H1 (cell line): ENCODE results near the gene MYBPC3. TPM values are rescaled to one million over a fixed set of nuclear protein-coding genes. Genes with fewer than 3 reads are reported as not detected.

Experiments used
- CTCF ChIA-PET: fragments of 300-600 bp; sonication (Branson Sonifier 250); formaldehyde crosslinking; loops from one replicate; lab custom pipeline; 2021; ENCODE audit not compliant: partially characterized antibody; lab: Charles Lee
- POLR2A ChIA-PET: fragments of 300-600 bp; sonication (Branson Sonifier 250); formaldehyde crosslinking; loops from one replicate; lab custom pipeline; 2021; ENCODE audit warnings: inconsistent platforms; ENCODE audit not compliant: partially characterized antibody; lab: Charles Lee
- DNase-seq, 2 experiments: peaks; one replicate each; pipeline versions ENCODE4 v3.0.0 to v3.0.0-alpha.2; 2010 to 2022; ENCODE audit warnings: low spot score in 2 of 2, low read depth in 1 of 2, mixed read lengths in 1 of 2
- FAIRE-seq: peaks from 2 replicates; lab custom pipeline; 2011; peaks lifted over from hg19 to GRCh38; lab: Jason Lieb, UNC
- H2AFZ ChIP-seq: 2 replicates; pipeline ENCODE4 v1.8.1; 2012; ENCODE audit warnings: low read length, inconsistent platforms
- H2AK5ac ChIP-seq: 2 replicates; pipeline ENCODE4 v1.6.1; 2013; ENCODE audit warnings: low read depth, low read length
- H2BK120ac ChIP-seq: replicated peaks from 2 replicates; pipeline ENCODE3; 2013; ENCODE audit warnings: low read depth, low read length, inconsistent platforms
- H2BK12ac ChIP-seq: 2 replicates; pipeline ENCODE4 v1.6.1; 2013; ENCODE audit warnings: low read depth, low read length
- H2BK15ac ChIP-seq: 2 replicates; pipeline ENCODE4 v1.6.1; 2013; ENCODE audit warnings: low read length
- H2BK20ac ChIP-seq: 2 replicates; pipeline ENCODE4 v1.6.1; 2013; ENCODE audit warnings: low read length
- H2BK5ac ChIP-seq: 2 replicates; pipeline ENCODE4 v1.6.1; 2013; ENCODE audit warnings: low read depth, low read length
- H3K14ac ChIP-seq: 2 replicates; pipeline ENCODE4 v1.6.1; 2013; ENCODE audit warnings: inconsistent platforms; ENCODE audit not compliant: insufficient read length
- H3K18ac ChIP-seq: 2 replicates; pipeline ENCODE4 v1.6.1; 2013; ENCODE audit warnings: low read length; ENCODE audit errors: extremely low read depth
- H3K23ac ChIP-seq: 2 replicates; pipeline ENCODE4 v1.6.1; 2013; ENCODE audit warnings: inconsistent platforms; ENCODE audit not compliant: insufficient read length
- H3K23me2 ChIP-seq: 2 replicates; pipeline ENCODE4 v1.6.1; 2013; ENCODE audit warnings: low read depth, low read length
- H3K27ac ChIP-seq: 2 replicates; pipeline ENCODE4 v1.6.1; 2011; ENCODE audit warnings: low read depth, low read length, inconsistent platforms
- H3K27me3 ChIP-seq, 4 experiments: replicated peaks in 1 of 4; 1 replicate in 1 of 4; 2 replicates in 3 of 4; pipeline versions ENCODE4 v1.6.1 to v1.8.1; 2011 to 2013; ENCODE audit warnings: low read length in 3 of 4, mild to moderate bottlenecking in 3 of 4, inconsistent platforms in 2 of 4, mixed read lengths in 2 of 4, moderate library complexity in 1 of 4; ENCODE audit not compliant: control insufficient read depth in 3 of 4, insufficient read depth in 3 of 4; ENCODE audit errors: extremely low read depth in 1 of 4
- H3K36me3 ChIP-seq, 4 experiments: 2 replicates each; pipeline versions ENCODE4 v1.6.1 to v1.8.1; 2011 to 2013; ENCODE audit warnings: mild to moderate bottlenecking in 4 of 4, low read length in 3 of 4, moderate library complexity in 2 of 4, control low read depth in 1 of 4, inconsistent platforms in 1 of 4; ENCODE audit not compliant: insufficient read depth in 4 of 4, control insufficient read depth in 2 of 4
- H3K4ac ChIP-seq: replicated peaks from 2 replicates; pipeline ENCODE3; 2013; ENCODE audit warnings: low read length, low read depth, mixed read lengths, inconsistent platforms; ENCODE audit not compliant: insufficient read length
- H3K4me1 ChIP-seq, 4 experiments: replicated peaks in 1 of 4; 1 replicate in 1 of 4; 2 replicates in 3 of 4; pipeline versions ENCODE4 v1.6.1 to v1.8.1; 2011 to 2013; ENCODE audit warnings: low read length in 3 of 4, inconsistent platforms in 2 of 4, mixed read lengths in 1 of 4; ENCODE audit not compliant: insufficient read depth in 4 of 4, control insufficient read depth in 3 of 4
- H3K4me2 ChIP-seq, 2 experiments: 2 replicates each; pipeline versions ENCODE4 v1.6.1 to v1.8.1; 2011 to 2013; ENCODE audit warnings: low read depth in 2 of 2, low read length in 2 of 2, control low read depth in 1 of 2, inconsistent platforms in 1 of 2, mild to moderate bottlenecking in 1 of 2; ENCODE audit not compliant: insufficient read depth in 1 of 2
- H3K4me3 ChIP-seq, 4 experiments: fragments of 200-600, 300-600 bp in 1 of 4; sonication (generic), shearing (Covaris generic), sonication (Bioruptor Twin) in 1 of 4; 2 replicates each; pipeline versions ENCODE4 v1.5.1 to v1.8.1; 2011 to 2016; ENCODE audit warnings: low read length in 4 of 4, low read depth in 3 of 4, control low read depth in 2 of 4, inconsistent platforms in 2 of 4, mild to moderate bottlenecking in 2 of 4, mixed read lengths in 1 of 4, moderate library complexity in 1 of 4; ENCODE audit not compliant: insufficient read depth in 2 of 4; ENCODE audit errors: extremely low read depth in 1 of 4
- H3K56ac ChIP-seq: replicated peaks from 2 replicates; pipeline ENCODE3; 2013; ENCODE audit warnings: low read depth, mild to moderate bottlenecking, mixed read lengths, low read length, inconsistent platforms; ENCODE audit not compliant: insufficient read length
- H3K79me1 ChIP-seq: 2 replicates; pipeline ENCODE4 v1.6.1; 2013; ENCODE audit warnings: low read depth, low read length, control low read depth
- H3K79me2 ChIP-seq, 2 experiments: 2 replicates each; pipeline versions ENCODE4 v1.6.1 to v1.8.1; 2012 to 2013; ENCODE audit warnings: low read length in 2 of 2, mild to moderate bottlenecking in 2 of 2, inconsistent platforms in 1 of 2; ENCODE audit not compliant: insufficient read depth in 2 of 2, control insufficient read depth in 1 of 2
- H3K9ac ChIP-seq, 4 experiments: replicated peaks in 1 of 4; 1 replicate in 1 of 4; 2 replicates in 3 of 4; pipeline versions ENCODE4 v1.6.1 to v1.8.1; 2011 to 2013; ENCODE audit warnings: low read depth in 3 of 4, low read length in 3 of 4, control low read depth in 2 of 4, mild to moderate bottlenecking in 2 of 4, moderate library complexity in 2 of 4, inconsistent platforms in 1 of 4; ENCODE audit errors: extremely low read depth in 1 of 4
- H3K9me3 ChIP-seq, 2 experiments: 2 replicates each; pipeline versions ENCODE4 v1.6.1 to v1.8.1; 2012 to 2013; ENCODE audit warnings: mild to moderate bottlenecking in 2 of 2, moderate library complexity in 2 of 2, control low read depth in 1 of 2, inconsistent platforms in 1 of 2, low read depth in 1 of 2, low read length in 1 of 2, mixed read lengths in 1 of 2; ENCODE audit not compliant: insufficient read depth in 2 of 2
- H4K20me1 ChIP-seq, 2 experiments: replicated peaks in 1 of 2; 2 replicates each; pipeline versions ENCODE3 to v1.8.1; 2011 to 2013; ENCODE audit warnings: inconsistent platforms in 2 of 2, low read length in 2 of 2, mild to moderate bottlenecking in 1 of 2; ENCODE audit not compliant: insufficient read depth in 2 of 2, control insufficient read depth in 1 of 2
- H4K5ac ChIP-seq: 2 replicates; pipeline ENCODE4 v1.6.1; 2013; ENCODE audit warnings: low read length, low read depth, mixed read lengths, inconsistent platforms; ENCODE audit not compliant: insufficient read length
- H4K8ac ChIP-seq: 2 replicates; pipeline ENCODE4 v1.8.0; 2013; ENCODE audit warnings: mild to moderate bottlenecking, moderate library complexity, low read length, inconsistent platforms; ENCODE audit not compliant: insufficient read depth; ENCODE audit errors: extremely low read depth
- H4K91ac ChIP-seq: replicated peaks from 2 replicates; pipeline ENCODE3; 2013; ENCODE audit warnings: low read length, mixed read lengths, inconsistent platforms; ENCODE audit not compliant: insufficient read length
- CEBPB ChIP-seq: IDR thresholded peaks from 2 replicates; pipeline ENCODE4 v1.6.1; 2012; ENCODE audit warnings: low read depth, low read length
- CREB1 ChIP-seq: IDR thresholded peaks from 2 replicates; pipeline ENCODE4 v1.6.1; 2012; ENCODE audit warnings: inconsistent platforms
- KDM5A ChIP-seq: fragments of 200-600 bp; IDR thresholded peaks from 2 replicates; pipeline ENCODE4 v1.7.1; 2012; ENCODE audit warnings: mild to moderate bottlenecking, low read length, inconsistent platforms, mixed read lengths
- MAFK ChIP-seq: IDR thresholded peaks from 2 replicates; pipeline ENCODE4 v1.6.1; 2012; ENCODE audit warnings: low read depth, mild to moderate bottlenecking, improper control_type of control experiment, low read length
- PHF8 ChIP-seq: fragments of 200-600 bp; sonication (generic); conservative IDR thresholded peaks from 2 replicates; pipeline ENCODE4 v1.7.1; 2012; ENCODE audit warnings: low read depth, mild to moderate bottlenecking, inconsistent platforms, low read length, moderate library complexity
- POLR2A ChIP-seq, 2 experiments: IDR thresholded peaks; 1 replicate in 1 of 2; 2 replicates in 1 of 2; pipeline ENCODE4 v1.6.1; 2011; ENCODE audit warnings: low read depth in 2 of 2, low read length in 2 of 2, mild to moderate bottlenecking in 2 of 2; ENCODE audit errors: control extremely low read depth in 1 of 2
- POU5F1 ChIP-seq: IDR thresholded peaks from 2 replicates; pipeline ENCODE4 v1.6.1; 2011; ENCODE audit warnings: low read depth, mild to moderate bottlenecking, low read length, moderate library complexity
- SAP30 ChIP-seq: fragments of 300-600 bp; sonication (generic); IDR thresholded peaks from 2 replicates; pipeline ENCODE4 v1.7.1; 2012; ENCODE audit warnings: low read length, moderate library complexity, mild to moderate bottlenecking, inconsistent platforms; ENCODE audit not compliant: insufficient read depth, insufficient replicate concordance
- SIX5 ChIP-seq: IDR thresholded peaks from 2 replicates; pipeline ENCODE4 v1.6.1; 2011; ENCODE audit warnings: mild to moderate bottlenecking, low read depth, low read length
- SP4 ChIP-seq: IDR thresholded peaks from 2 replicates; pipeline ENCODE4 v1.6.1; 2012; ENCODE audit warnings: low read length, inconsistent platforms
- SUZ12 ChIP-seq: fragments of 200-600 bp; sonication (generic); IDR thresholded peaks from 2 replicates; pipeline ENCODE4 v1.6.1; 2012; ENCODE audit warnings: mild to moderate bottlenecking, inconsistent platforms, low read length, moderate library complexity, mixed read lengths
- WGBS, 2 experiments: shearing (Covaris generic) in 1 of 2; methylation state at CpG; one replicate each; pipeline versions ENCODE4 v1.1.6 to v1.1.7; 2013 to 2015; ENCODE audit warnings: low lambda C conversion rate in 2 of 2, mixed read lengths in 2 of 2, inconsistent platforms in 1 of 2, low coverage in 1 of 2, missing lambda C conversion rate in 1 of 2; ENCODE audit not compliant: insufficient replicate concordance in 2 of 2, insufficient coverage in 1 of 2, insufficient read length in 1 of 2; ENCODE audit errors: extremely low coverage in 1 of 2, missing lambda C conversion rate in 1 of 2; 5-methylcytosine and 5-hydroxymethylcytosine counted together
- polyA plus RNA-seq, 7 experiments: library from polyadenylated mRNA; depleted of rRNA in 3 of 7; stranded (reverse) in 5 of 7; unstranded in 2 of 7; fragments of >200 nt in 5 of 7; fragments of 200-250 nt in 2 of 7; gene quantifications; 1 replicate in 5 of 7; 2 replicates in 1 of 7; 4 replicates in 1 of 7; pipeline versions ENCODE4 v1.2.1 to v1.2.3, GENCODE V29; 2011 to 2013; ENCODE audit warnings: missing spikeins in 2 of 7, mixed read lengths in 2 of 7
- total RNA-seq: library from RNA; stranded (reverse); fragmentation: NEBNext Ultra II Directional; extraction: Animal tissue kit (Norgen Biotek cat#: 25700); gene quantifications from 2 replicates; pipeline ENCODE4 v1.2.1, GENCODE V29; 2021
- TF ChIP-seq, protein P1 (sequence below), 3 experiments: IDR thresholded peaks; 1 replicate in 2 of 3; 2 replicates in 1 of 3; pipeline versions ENCODE4 v1.5.1 to v1.6.1; 2011; ENCODE audit warnings: low read length in 3 of 3, mild to moderate bottlenecking in 3 of 3, inconsistent platforms in 2 of 3, low read depth in 1 of 3, moderate library complexity in 1 of 3; ENCODE audit not compliant: insufficient read depth in 1 of 3; ENCODE audit errors: control extremely low read depth in 1 of 3

MYBPC3 gene
- total and polyA plus RNA-seq, 2 of the 8 experiments (the other 6 are each of a cell fraction or from before 2014, with no cell fraction given): 0.05 TPM; not detected in 1

DNA sequence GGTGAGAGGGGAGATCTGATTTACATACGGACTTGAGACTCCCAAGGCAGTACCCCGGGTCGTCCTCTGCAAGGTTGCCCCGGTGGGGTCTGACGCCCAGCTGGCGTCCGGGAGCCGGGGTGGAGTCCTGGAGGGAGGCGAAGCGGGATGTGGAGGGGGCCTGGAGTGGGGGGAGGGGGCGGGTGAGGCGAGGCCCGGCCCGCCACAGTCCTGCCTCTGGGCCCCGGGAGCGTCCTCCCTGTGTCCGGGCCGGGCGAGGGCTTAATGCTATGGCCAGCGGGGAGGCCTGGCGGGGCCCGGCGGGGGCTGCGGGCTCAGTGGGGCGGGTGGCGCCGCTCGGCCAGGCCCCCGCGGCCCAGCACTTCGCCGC lies 2.4 kb upstream of the MYBPC3 start:
- Histone ChIP-seq H3K4me1 (peaks cover 0 to 12% (median 5%) of the 10 kb centered on the region in 4 experiments; a peak in 6 of 7 replicates), H4K20me1 (peaks cover 0 to 12% of the 10 kb centered on the region in 2 experiments), H2BK12ac (no peak overlapping the region), H2AFZ (0 out of 2 replicates have a peak overlapping the region, but pooled peaks have one; percentile 3), H3K23ac (no peak overlapping the region), H3K14ac (no peak overlapping the region), H3K27ac (no peak overlapping the region), H4K8ac (no peak overlapping the region), H3K4ac (no peak overlapping the region), H3K56ac (no peak overlapping the region), H4K5ac (no peak overlapping the region), H3K4me3 (peak overlapping the region; percentile 5 to 59 (median 18); a peak in 6 of 8 replicates), H2AK5ac (no peak overlapping the region), H2BK120ac (no peak overlapping the region), H3K79me1 (0 out of 2 replicates have a peak, but pooled peaks cover 2% of the 10 kb centered on the region), H2BK20ac (no peak overlapping the region), H2BK15ac (no peak overlapping the region), H3K23me2 (peaks cover 16% of the 10 kb centered on the region), H3K18ac (no peak overlapping the region), H4K91ac (no peak overlapping the region), H3K9me3 (peaks cover 0 to 5% of the 10 kb centered on the region in 2 experiments; a peak in 1 of 4 replicates), H3K27me3 (no peaks in the 10 kb centered on the region), H3K9ac (no peak overlapping the region; a peak in 1 of 7 replicates), H3K79me2 (no peaks in the 10 kb centered on the region), H3K4me2 (peak overlapping the region; percentile 44 to 60), H2BK5ac (no peak overlapping the region), H3K36me3 (no peaks in the 10 kb centered on the region; a peak in 1 of 8 replicates)
- POLR2A ChIA-PET: interaction anchor here (0.7 to 1.6 kb wide), 7 partner anchors 22 to 99 kb away, joined by 3 read pairs; no protein-coding TSS in a partner anchor
- WGBS, 2 experiments: no CpG with 5 or more reads among the region's 32 CpGs
- no peak for FAIRE-seq
- CTCF ChIA-PET: interaction anchor here (0.6 to 2.6 kb wide), 52 partner anchors 8 to 226 kb away, joined by 3 to 32 read pairs (median 4); partner anchors contain the start of genes ACP2 and NR1H3
- no peak for DNase-seq
- TF ChIP-seq POLR2A (IDR thresholded peaks at IDR 0.05; ENCODE audit: control extremely low read depth in 1 of 2, low read depth in 2 of 2, low read length in 2 of 2) (no peak; a peak in 1 of 3 replicates), CREB1 (no peak), PHF8 (no peak; the same call in 1 of the 2 replicates), SUZ12 (no peak), MAFK (no peak), SAP30 (no peak), POU5F1 (no peak), CEBPB (no peak), KDM5A (no peak), SP4 (no peak), SIX5 (no peak)
- TF ChIP-seq, protein P1, sequence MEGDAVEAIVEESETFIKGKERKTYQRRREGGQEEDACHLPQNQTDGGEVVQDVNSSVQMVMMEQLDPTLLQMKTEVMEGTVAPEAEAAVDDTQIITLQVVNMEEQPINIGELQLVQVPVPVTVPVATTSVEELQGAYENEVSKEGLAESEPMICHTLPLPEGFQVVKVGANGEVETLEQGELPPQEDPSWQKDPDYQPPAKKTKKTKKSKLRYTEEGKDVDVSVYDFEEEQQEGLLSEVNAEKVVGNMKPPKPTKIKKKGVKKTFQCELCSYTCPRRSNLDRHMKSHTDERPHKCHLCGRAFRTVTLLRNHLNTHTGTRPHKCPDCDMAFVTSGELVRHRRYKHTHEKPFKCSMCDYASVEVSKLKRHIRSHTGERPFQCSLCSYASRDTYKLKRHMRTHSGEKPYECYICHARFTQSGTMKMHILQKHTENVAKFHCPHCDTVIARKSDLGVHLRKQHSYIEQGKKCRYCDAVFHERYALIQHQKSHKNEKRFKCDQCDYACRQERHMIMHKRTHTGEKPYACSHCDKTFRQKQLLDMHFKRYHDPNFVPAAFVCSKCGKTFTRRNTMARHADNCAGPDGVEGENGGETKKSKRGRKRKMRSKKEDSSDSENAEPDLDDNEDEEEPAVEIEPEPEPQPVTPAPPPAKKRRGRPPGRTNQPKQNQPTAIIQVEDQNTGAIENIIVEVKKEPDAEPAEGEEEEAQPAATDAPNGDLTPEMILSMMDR (IDR thresholded peaks at IDR 0.05; ENCODE audit: control extremely low read depth in 1 of 3, insufficient read depth in 1 of 3, low read depth in 1 of 3, low read length in 3 of 3): no peak
